ENCODE results near the gene LRRC4B.

GRCh38 chr19:50558039-50558438, 10.2 kb downstream of the LRRC4B start:
- TF ChIP-seq CTCF (IDR thresholded peaks at IDR 0.05; ENCODE audit: insufficient read depth, low read depth, low read length), result no peak
- TF ChIP-seq EZH2 (IDR thresholded peaks at IDR 0.05; ENCODE audit: insufficient read depth, low read length), result no peak

Measured in astrocyte (in vitro differentiated cells and primary cell).